Activated CD8-positive, alpha-beta memory T cell treated with anti-CD3 and anti-CD28 coated beads, Interleukin-2, amount 50 U/mL, for 24 hours (primary cell): ENCODE measurements around the gene PHEX.
"Not testable (repeated sequence)": the region's sequence is repeated elsewhere in the genome, so short reads cannot be mapped to it uniquely, and the experiment has no call there.

Experiments
- DNase-seq: peaks from one replicate; pipeline ENCODE4 v3.0.0-alpha.2; 2020; ENCODE audit errors: extremely low read depth

PHEX gene

GRCh38 chrX:22246620-22247019 is 214.5 kb downstream of the PHEX start:
- DNase-seq = no peak

DNA sequence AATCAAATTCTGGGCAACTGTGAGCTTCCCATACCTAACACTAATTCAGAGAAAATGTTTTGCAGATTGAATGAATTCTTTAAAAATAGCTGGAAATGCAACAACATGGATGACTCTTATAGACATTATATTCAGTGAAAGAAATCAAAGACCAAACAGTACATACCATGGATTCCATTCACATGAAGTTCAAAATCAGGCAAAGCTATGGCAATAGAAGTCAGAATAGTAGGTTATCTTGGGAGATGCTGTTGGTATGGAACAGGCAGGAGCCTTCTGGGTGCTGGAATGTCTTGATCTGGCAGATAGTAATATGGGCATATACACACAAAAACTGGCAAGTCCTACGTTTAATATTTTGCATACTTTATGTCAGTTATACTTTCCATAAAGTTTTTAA is 215.0 kb downstream of the PHEX start:
- DNase-seq = no peak

DNA sequence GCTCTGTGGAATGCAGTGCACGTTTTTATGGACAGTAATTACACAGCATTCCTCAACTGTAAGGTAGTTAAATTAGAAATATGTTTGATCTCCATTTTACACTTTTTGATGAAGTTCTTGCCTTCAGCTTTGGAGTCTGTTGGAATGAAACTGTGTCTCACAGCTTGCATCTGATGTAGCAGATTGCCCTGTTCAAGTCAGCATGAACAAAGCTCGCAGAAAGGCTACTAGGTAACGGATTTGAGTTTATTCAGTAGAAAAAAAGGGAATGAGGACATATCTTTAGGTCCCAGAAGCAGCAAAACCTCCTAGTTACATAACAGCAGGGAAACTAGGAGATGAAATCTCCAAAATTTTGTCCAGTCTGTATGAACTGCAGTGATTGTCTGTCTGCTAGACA is 216.3 kb downstream of the PHEX start:
- DNase-seq = no peak

DNA sequence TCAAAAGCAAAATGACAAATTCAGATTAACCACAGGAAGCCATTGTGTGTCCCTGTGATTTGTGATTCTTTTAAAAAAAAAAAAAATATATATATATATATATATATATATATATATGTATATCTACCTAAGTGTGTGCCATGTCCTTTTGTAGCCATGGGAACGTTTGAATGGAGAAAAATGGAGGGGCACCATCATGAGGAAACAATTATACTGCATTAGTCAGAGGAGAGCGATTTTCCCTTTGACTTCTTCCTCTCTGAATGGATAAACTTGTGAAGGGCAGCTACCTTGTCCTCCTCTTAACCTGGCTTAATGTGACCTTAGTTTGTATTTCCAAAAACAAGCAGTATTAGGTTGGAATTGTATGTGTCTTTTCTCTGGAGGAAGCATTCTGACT is 217.2 kb downstream of the PHEX start:
- DNase-seq = no peak

DNA sequence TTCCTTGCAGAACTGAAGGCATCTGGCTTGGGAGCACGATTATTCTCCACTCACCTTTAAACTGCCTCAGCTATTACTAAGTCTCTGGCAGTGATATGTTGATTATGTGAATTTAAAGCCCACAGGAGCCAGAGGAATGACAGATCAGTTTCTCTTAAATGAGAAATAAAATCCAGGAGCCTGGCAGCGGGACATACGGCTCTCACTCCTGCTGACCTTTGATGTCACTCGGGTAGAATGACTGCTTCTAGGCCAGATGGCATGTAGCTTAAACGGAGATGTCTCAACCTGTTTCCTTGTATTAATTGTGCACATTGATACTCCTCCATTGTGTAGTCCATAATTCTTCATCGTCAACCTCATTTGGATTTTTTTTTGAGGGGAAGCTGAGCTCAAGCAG is 236.6 kb downstream of the PHEX start:
- no peak for DNase-seq

DNA sequence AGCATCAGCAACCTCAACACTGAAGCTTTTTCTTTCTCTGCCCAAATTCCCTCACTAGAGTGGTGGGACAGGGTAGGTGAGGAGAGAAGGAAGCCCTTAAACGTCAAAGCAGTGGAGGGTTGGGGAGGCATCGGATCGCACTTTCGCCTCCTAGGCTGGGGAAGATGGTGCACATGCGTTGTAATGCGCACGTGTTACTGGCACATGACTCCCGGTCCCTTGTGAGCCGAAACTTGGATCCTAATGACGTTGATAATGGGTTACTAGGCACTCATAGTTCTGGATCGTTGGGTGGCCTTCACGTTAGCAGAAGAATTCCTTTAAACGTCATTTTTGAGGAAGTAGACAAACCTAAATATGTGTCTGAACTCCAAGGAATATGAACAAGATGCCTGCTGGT is 240.5 kb downstream of the PHEX start, which contains the start of gene CBLL2:
Gene CBLL2, plus strand, starts transcription at position 301 of the 400 bp plus-strand sequence. Its CDS starts 79 bp downstream, at position 380.
- DNase-seq = no peak

DNA sequence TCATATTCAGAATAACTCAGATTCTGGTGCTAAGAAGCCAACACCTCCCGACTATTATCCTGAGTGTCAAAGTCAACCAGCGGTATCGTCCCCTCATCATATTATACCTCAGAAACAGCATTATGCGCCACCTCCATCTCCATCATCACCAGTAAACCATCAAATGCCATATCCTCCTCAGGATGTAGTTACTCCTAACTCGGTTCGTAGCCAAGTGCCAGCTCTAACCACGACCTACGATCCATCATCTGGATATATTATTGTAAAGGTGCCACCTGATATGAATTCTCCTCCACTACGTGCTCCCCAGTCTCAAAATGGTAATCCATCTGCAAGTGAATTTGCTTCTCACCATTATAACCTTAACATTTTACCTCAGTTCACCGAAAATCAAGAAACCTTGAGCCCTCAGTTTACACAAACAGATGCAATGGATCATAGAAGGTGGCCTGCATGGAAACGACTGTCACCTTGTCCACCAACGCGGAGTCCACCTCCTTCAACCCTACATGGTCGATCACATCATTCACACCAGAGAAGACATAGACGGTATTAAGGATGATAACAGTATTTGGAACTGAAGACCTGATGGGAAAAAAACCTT is 241.7 kb downstream of the PHEX start:
- DNase-seq = no peak

DNA sequence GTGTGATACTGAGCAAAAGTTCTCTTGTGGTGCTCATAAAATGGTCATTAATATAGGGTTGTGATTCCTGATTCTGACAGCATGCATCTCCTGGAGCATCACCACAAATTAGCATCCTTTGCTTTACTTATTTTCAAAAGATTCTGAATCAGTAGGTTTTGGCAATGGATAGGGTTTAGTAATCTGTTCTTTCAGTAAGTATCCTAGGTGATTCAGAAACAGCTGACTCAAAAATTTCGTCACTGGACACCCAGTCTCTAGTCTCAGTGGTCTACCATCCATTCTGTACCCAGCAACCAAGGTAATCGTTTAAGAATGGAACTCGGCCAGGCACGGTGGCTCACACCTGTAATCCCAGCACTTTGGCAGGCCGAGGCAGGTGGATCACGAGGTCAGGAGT is 244.7 kb downstream of the PHEX start:
- DNase-seq = no peak

- no peak for DNase-seq
Observed at GRCh38 chrX:22278375-22278774, 246.2 kb downstream of the PHEX start.

DNA sequence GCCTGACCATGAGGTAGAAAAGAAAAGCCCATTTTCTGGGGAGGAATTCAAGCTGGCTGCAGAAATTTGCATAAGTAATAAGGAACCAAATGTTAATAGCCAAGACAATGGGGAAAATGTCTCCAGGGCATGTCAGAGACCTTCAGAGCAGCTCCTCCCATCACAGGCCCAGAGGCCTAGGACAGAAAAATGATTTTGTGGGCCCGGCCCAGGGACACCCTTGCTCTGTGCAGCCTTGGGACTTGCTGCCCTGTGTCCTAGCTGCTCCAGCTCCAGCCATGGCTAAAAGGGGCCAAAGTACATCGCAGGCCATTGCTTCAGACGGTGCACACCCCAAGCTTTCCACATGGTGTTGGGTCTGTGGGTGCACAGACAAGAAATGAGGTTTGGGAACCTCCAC is 257.1 kb downstream of the PHEX start:
- not testable (repeated sequence) for DNase-seq

- no peak for DNase-seq
Observed at GRCh38 chrX:22296871-22297270, 264.7 kb downstream of the PHEX start.

- DNase-seq = no peak
Observed at GRCh38 chrX:22300130-22300529, 268.0 kb downstream of the PHEX start.
